Measurements from ENCODE around the gene CCDC50.

CCDC50 gene

GRCh38 chr3:191409791-191410359, 80.7 kb downstream of the CCDC50 start:
- Histone ChIP-seq H4K20me1 (no peaks in the 10 kb centered on the region), H3K27me3 (no peaks in the 10 kb centered on the region), H3K4me1 (0 out of 20 replicates have a peak, but pooled peaks cover 0 to 3% (median 0%) of the 10 kb centered on the region in 10 experiments), H3K4me2 (no peak overlapping the region), H3K9me3 (replicated peaks in 1 of 11) (peaks cover 17 to 31% (median 22%) of the 10 kb centered on the region in 11 experiments), H3K36me3 (no peaks in the 10 kb centered on the region), H3K9ac (no peak overlapping the region), H3K27ac (no peak overlapping the region), H3K4me3 (no peak overlapping the region)
- TF ChIP-seq Cebpa-rat (IDR thresholded peaks at IDR 0.05), result no peak

GRCh38 chr3:191412759-191413158, 83.6 kb downstream of the CCDC50 start:
- Histone ChIP-seq H3K4me1 (peaks cover 0 to 9% (median 6%) of the 10 kb centered on the region in 10 experiments; a peak in 7 of 20 replicates), H3K36me3 (no peaks in the 10 kb centered on the region), H3K27ac (no peak overlapping the region), H3K9ac (no peak overlapping the region), H3K27me3 (no peaks in the 10 kb centered on the region), H4K20me1 (no peaks in the 10 kb centered on the region), H3K9me3 (replicated peaks in 1 of 11) (peaks cover 25 to 42% (median 30%) of the 10 kb centered on the region in 11 experiments), H3K4me3 (no peak overlapping the region), H3K4me2 (no peak overlapping the region)
- TF ChIP-seq Cebpa-rat (IDR thresholded peaks at IDR 0.05), result no peak

- peaks cover 0 to 9% (median 6%) of the 10 kb centered on the region in 10 experiments; a peak in 7 of 20 replicates for H3K4me1 ChIP-seq
- no peak overlapping the region for H3K9ac ChIP-seq
- H3K4me2 ChIP-seq, result no peak overlapping the region
- H3K36me3 ChIP-seq, result no peaks in the 10 kb centered on the region
- H3K9me3 ChIP-seq (replicated peaks in 1 of 11), result peaks cover 23 to 37% (median 28%) of the 10 kb centered on the region in 11 experiments
- no peak overlapping the region for H3K4me3 ChIP-seq
- H3K27me3 ChIP-seq, result no peaks in the 10 kb centered on the region
- TF ChIP-seq Cebpa-rat (IDR thresholded peaks at IDR 0.05), result no peak
- H3K27ac ChIP-seq, result no peak overlapping the region
- no peaks in the 10 kb centered on the region for H4K20me1 ChIP-seq
Measured at GRCh38 chr3:191414286-191414685, 85.1 kb downstream of the CCDC50 start.

- H4K20me1 ChIP-seq, result no peaks in the 10 kb centered on the region
- no peak overlapping the region for H3K4me2 ChIP-seq
- H3K27me3 ChIP-seq, result no peaks in the 10 kb centered on the region
- no peak for TF ChIP-seq Cebpa-rat (IDR thresholded peaks at IDR 0.05)
- peaks cover 0 to 9% (median 6%) of the 10 kb centered on the region in 10 experiments; a peak in 7 of 20 replicates for H3K4me1 ChIP-seq
- no peak overlapping the region for H3K4me3 ChIP-seq
- H3K36me3 ChIP-seq, result no peaks in the 10 kb centered on the region
- H3K9ac ChIP-seq, result no peak overlapping the region
- no peak overlapping the region for H3K27ac ChIP-seq
- H3K9me3 ChIP-seq (replicated peaks in 1 of 11), result peaks cover 19 to 32% (median 23%) of the 10 kb centered on the region in 11 experiments
Measured at GRCh38 chr3:191414732-191415131, 85.5 kb downstream of the CCDC50 start.

GRCh38 chr3:191415566-191415965, 86.4 kb downstream of the CCDC50 start:
- TF ChIP-seq Cebpa-rat (IDR thresholded peaks at IDR 0.05), result no peak
- Histone ChIP-seq H3K9me3 (replicated peaks in 1 of 11) (peaks cover 12 to 24% (median 15%) of the 10 kb centered on the region in 11 experiments; a peak in 19 of 22 replicates), H3K9ac (no peak overlapping the region), H3K4me1 (peaks cover 0 to 9% (median 6%) of the 10 kb centered on the region in 10 experiments; a peak in 7 of 20 replicates), H3K4me2 (peak overlapping the region in 6 of 11 experiments; percentile 5 to 17 (median 16); a peak in 3 of 22 replicates), H3K27me3 (no peaks in the 10 kb centered on the region), H3K4me3 (no peak overlapping the region), H3K36me3 (no peaks in the 10 kb centered on the region), H3K27ac (peak overlapping the region in 2 of 11 experiments; percentile 14 to 41; a peak in 1 of 22 replicates), H4K20me1 (no peaks in the 10 kb centered on the region)

GRCh38 chr3:191417457-191417729, 88.2 kb downstream of the CCDC50 start:
- Histone ChIP-seq H3K4me3 (no peak overlapping the region), H3K4me1 (peaks cover 0 to 9% (median 6%) of the 10 kb centered on the region in 10 experiments; a peak in 7 of 20 replicates), H3K27ac (no peak overlapping the region), H3K36me3 (no peaks in the 10 kb centered on the region), H3K9me3 (replicated peaks in 1 of 11) (peaks cover 9 to 18% (median 12%) of the 10 kb centered on the region in 11 experiments; a peak in 18 of 22 replicates), H4K20me1 (no peaks in the 10 kb centered on the region), H3K4me2 (no peak overlapping the region), H3K27me3 (no peaks in the 10 kb centered on the region), H3K9ac (no peak overlapping the region)
- TF ChIP-seq Cebpa-rat (IDR thresholded peaks at IDR 0.05), result no peak

- H3K4me2 ChIP-seq, result no peak overlapping the region
- no peaks in the 10 kb centered on the region for H3K27me3 ChIP-seq
- H3K36me3 ChIP-seq, result no peaks in the 10 kb centered on the region
- H3K4me3 ChIP-seq, result no peak overlapping the region
- H3K9me3 ChIP-seq (replicated peaks in 1 of 11), result peaks cover 0 to 2% (median 0%) of the 10 kb centered on the region in 11 experiments; a peak in 5 of 22 replicates
- no peaks in the 10 kb centered on the region for H4K20me1 ChIP-seq
- no peak overlapping the region for H3K9ac ChIP-seq
- H3K4me1 ChIP-seq, result 0 out of 20 replicates have a peak, but pooled peaks cover 0 to under 1% (median 0%) of the 10 kb centered on the region in 10 experiments
- TF ChIP-seq Cebpa-rat (IDR thresholded peaks at IDR 0.05), result no peak
- H3K27ac ChIP-seq, result no peak overlapping the region
Measured at GRCh38 chr3:191420771-191421170, 91.6 kb downstream of the CCDC50 start.

GRCh38 chr3:191424881-191425280, 95.7 kb downstream of the CCDC50 start:
- no peak overlapping the region for H3K9ac ChIP-seq
- no peaks in the 10 kb centered on the region for H3K36me3 ChIP-seq
- H3K4me1 ChIP-seq, result no peaks in the 10 kb centered on the region
- no peaks in the 10 kb centered on the region for H4K20me1 ChIP-seq
- no peak overlapping the region for H3K4me2 ChIP-seq
- H3K27me3 ChIP-seq, result no peaks in the 10 kb centered on the region
- H3K27ac ChIP-seq, result no peak overlapping the region
- no peaks in the 10 kb centered on the region for H3K9me3 ChIP-seq (replicated peaks in 1 of 11)
- H3K4me3 ChIP-seq, result no peak overlapping the region
- TF ChIP-seq Cebpa-rat (IDR thresholded peaks at IDR 0.05), result no peak

GRCh38 chr3:191425322-191425734, 96.1 kb downstream of the CCDC50 start:
- no peak for TF ChIP-seq Cebpa-rat (IDR thresholded peaks at IDR 0.05)
- H3K27me3 ChIP-seq, result no peaks in the 10 kb centered on the region
- H3K9me3 ChIP-seq (replicated peaks in 1 of 11), result no peaks in the 10 kb centered on the region
- H3K4me1 ChIP-seq, result no peaks in the 10 kb centered on the region
- H3K36me3 ChIP-seq, result no peaks in the 10 kb centered on the region
- H3K4me3 ChIP-seq, result no peak overlapping the region
- no peak overlapping the region for H3K9ac ChIP-seq
- no peak overlapping the region for H3K4me2 ChIP-seq
- H4K20me1 ChIP-seq, result no peaks in the 10 kb centered on the region
- no peak overlapping the region for H3K27ac ChIP-seq

- Histone ChIP-seq H3K4me2 (no peak overlapping the region), H3K36me3 (no peaks in the 10 kb centered on the region), H3K27me3 (no peaks in the 10 kb centered on the region), H3K27ac (no peak overlapping the region), H3K4me1 (no peaks in the 10 kb centered on the region), H3K9ac (no peak overlapping the region), H3K9me3 (replicated peaks in 1 of 11) (no peaks in the 10 kb centered on the region), H3K4me3 (no peak overlapping the region), H4K20me1 (no peaks in the 10 kb centered on the region)
- TF ChIP-seq Cebpa-rat (IDR thresholded peaks at IDR 0.05), result no peak
Measured at GRCh38 chr3:191426311-191426710, 97.1 kb downstream of the CCDC50 start.
